Measurements from ENCODE around the gene LRRC49. TPM values are rescaled to one million over a fixed set of nuclear protein-coding genes. Genes with fewer than 3 reads are reported as not detected.
A peak's percentile ranks its signal among the peaks of the same experiment; 100 is the strongest.

LRRC49 gene
- total RNA-seq, 4 donors from 2014 or later: 2.7 to 6.0 (median 4.4) TPM; not detected in 1

DNA sequence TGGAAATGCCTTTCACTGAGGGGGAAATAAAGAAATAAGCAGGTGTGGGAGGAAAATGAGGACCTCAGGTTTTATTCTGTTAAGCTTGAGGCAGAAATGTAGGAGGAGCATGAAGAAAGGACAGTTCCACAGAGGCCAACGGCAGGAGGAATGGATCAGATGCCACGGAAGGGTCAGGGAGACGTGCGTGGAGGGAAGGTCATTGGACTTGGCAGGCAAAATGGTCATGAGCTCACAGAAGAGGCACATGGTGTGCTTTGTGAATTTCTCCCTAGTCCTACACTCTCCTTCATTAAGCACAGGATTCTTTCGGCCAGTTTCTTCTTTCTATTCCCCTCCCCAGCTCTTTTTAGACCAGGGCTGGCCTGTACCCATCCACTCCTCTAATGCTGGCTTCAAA is 190.2 kb downstream of the LRRC49 start:
- no peak for TF ChIP-seq POLR2A (IDR thresholded peaks at IDR 0.05)
- TF ChIP-seq, protein P1, sequence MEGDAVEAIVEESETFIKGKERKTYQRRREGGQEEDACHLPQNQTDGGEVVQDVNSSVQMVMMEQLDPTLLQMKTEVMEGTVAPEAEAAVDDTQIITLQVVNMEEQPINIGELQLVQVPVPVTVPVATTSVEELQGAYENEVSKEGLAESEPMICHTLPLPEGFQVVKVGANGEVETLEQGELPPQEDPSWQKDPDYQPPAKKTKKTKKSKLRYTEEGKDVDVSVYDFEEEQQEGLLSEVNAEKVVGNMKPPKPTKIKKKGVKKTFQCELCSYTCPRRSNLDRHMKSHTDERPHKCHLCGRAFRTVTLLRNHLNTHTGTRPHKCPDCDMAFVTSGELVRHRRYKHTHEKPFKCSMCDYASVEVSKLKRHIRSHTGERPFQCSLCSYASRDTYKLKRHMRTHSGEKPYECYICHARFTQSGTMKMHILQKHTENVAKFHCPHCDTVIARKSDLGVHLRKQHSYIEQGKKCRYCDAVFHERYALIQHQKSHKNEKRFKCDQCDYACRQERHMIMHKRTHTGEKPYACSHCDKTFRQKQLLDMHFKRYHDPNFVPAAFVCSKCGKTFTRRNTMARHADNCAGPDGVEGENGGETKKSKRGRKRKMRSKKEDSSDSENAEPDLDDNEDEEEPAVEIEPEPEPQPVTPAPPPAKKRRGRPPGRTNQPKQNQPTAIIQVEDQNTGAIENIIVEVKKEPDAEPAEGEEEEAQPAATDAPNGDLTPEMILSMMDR (IDR thresholded peaks at IDR 0.05): no peak

DNA sequence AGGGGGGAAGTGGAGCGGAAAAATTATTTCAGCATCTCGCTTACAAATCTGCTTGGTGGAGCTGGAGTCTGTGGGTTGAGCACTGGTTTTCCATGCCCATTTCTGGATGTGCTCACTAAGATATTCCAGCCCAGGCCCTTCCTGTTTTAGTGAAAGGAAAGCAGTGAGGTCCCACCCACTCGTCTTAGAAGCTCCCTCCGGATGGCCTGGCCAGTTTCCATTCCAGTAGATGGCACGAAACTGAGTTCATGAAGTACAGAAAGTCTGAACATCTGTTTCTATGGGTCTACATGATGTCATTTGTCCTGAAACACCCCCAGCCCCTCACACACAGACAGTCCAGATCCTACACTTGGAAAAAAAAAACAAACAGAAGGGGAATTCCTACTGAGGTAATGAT is 190.7 kb downstream of the LRRC49 start:
- Histone ChIP-seq H3K27ac (peak overlapping the region in 1 of 4 donors; percentile 12), H3K9me3 (no peaks in the 10 kb centered on the region), H3K4me3 (no peak overlapping the region), H3K4me1 (peaks cover 0 to 8% (median 0%) of the 10 kb centered on the region in 4 donors), H3K36me3 (no peaks in the 10 kb centered on the region), H3K27me3 (no peaks in the 10 kb centered on the region)
- no peak for DNase-seq
- TF ChIP-seq POLR2A (IDR thresholded peaks at IDR 0.05): no peak
- TF ChIP-seq, protein P1 (IDR thresholded peaks at IDR 0.05): no peak

More for the DNA sequence above, 190.2 kb downstream of the LRRC49 start:
- Histone ChIP-seq H3K36me3 (no peaks in the 10 kb centered on the region), H3K9me3 (no peaks in the 10 kb centered on the region), H3K27me3 (no peaks in the 10 kb centered on the region), H3K27ac (peak overlapping the region in 1 of 4 donors; percentile 12), H3K4me3 (no peak overlapping the region), H3K4me1 (peaks cover 0 to 8% (median 0%) of the 10 kb centered on the region in 4 donors)
- DNase-seq: no peak

DNA sequence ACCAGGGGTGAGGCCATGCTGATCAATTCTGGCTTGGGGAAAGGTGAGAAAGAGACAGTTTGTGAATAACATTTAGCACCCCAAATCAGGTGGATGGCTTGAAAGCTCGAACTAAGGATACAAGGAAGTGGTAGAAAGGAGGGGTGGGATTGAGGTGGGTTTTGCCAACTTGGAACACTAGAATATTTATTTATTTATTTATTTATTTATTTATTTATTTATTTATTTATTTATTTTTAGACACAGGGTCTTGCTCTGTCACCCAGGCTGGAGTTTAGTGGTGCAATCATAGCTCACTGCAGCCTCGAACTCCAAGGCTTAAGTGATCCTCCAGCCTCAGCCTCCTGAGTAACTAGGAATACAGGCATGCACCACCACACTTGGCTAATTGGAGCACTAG is 191.6 kb downstream of the LRRC49 start:
- Histone ChIP-seq H3K9me3 (no peaks in the 10 kb centered on the region), H3K27me3 (no peaks in the 10 kb centered on the region), H3K36me3 (no peaks in the 10 kb centered on the region), H3K27ac (no peak overlapping the region), H3K4me3 (no peak overlapping the region), H3K4me1 (peaks cover 0 to 7% (median 0%) of the 10 kb centered on the region in 4 donors)
- DNase-seq: no peak
- TF ChIP-seq POLR2A (IDR thresholded peaks at IDR 0.05): no peak
- TF ChIP-seq, protein P1 (IDR thresholded peaks at IDR 0.05): no peak

DNA sequence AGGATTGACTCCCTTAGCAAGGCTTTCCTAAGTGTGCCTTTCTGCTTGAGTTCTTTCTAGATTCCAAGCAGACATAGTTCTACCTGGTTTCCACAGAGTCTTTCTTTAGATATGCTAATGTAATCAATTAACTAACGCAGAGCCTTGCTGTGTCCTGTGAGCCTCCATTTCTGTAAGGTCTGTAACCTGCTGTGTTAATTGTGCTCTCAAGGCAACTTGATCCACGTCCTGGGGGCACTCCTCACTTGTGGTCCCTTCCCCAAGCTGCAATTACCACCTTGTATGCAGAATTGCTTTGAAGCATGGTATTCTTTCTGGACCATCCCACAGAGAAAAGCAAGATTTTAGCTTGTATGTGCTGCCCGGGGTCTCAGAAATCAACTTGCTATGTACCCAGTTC is 193.2 kb downstream of the LRRC49 start:
- Histone ChIP-seq H3K4me3 (no peak overlapping the region), H3K36me3 (no peaks in the 10 kb centered on the region), H3K9me3 (no peaks in the 10 kb centered on the region), H3K27me3 (no peaks in the 10 kb centered on the region), H3K4me1 (no peaks in the 10 kb centered on the region), H3K27ac (no peak overlapping the region)
- DNase-seq: no peak
- TF ChIP-seq, protein P1 (IDR thresholded peaks at IDR 0.05): no peak
- no peak for TF ChIP-seq POLR2A (IDR thresholded peaks at IDR 0.05)

DNA sequence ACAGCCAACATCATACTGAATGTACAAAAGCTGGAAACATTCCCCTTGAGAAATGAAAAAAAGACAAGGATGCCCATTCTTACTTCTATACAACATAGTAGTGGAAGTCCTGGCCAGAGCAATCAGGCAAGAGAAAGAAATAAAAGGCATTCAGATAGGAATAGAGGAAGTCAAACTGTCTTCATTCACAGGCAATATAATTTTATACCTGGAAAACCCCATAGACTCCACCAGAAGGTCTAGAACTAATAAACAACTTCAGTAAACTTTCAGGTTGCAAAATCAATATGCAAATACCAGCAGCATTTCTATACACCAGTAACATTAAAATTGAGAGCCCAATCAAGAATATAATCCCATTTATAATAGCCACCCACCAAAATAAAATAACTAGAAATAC is 195.5 kb downstream of the LRRC49 start:
- H3K27me3 ChIP-seq: no peaks in the 10 kb centered on the region
- H3K9me3 ChIP-seq: no peaks in the 10 kb centered on the region
- no peak for DNase-seq
- TF ChIP-seq, protein P1 (IDR thresholded peaks at IDR 0.05): no peak
- no peak for TF ChIP-seq POLR2A (IDR thresholded peaks at IDR 0.05)
- H3K4me3 ChIP-seq: no peak overlapping the region
- no peaks in the 10 kb centered on the region for H3K36me3 ChIP-seq
- no peak overlapping the region for H3K27ac ChIP-seq
- H3K4me1 ChIP-seq: no peaks in the 10 kb centered on the region

DNA sequence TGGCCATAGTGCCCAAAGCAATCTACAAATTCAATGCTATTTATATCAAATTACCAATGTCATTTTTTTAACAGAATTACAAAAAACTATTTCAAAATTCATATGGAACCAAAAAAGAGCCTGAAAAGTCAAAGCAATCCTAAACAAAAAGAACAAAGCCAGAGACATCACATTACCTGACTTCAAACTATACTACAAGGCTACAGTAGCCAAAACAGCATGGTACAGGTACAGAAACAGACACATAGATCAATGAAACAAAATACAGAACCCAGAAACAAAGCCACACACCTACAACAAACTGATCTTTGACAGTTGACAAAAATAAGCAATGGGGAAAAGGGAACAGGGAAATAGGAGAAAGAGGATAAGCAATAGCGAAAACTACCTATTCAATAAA is 196.1 kb downstream of the LRRC49 start:
- Histone ChIP-seq H3K27ac (no peak overlapping the region), H3K27me3 (no peaks in the 10 kb centered on the region), H3K4me3 (no peak overlapping the region), H3K9me3 (no peaks in the 10 kb centered on the region), H3K36me3 (no peaks in the 10 kb centered on the region), H3K4me1 (no peaks in the 10 kb centered on the region)
- DNase-seq: no peak
- TF ChIP-seq POLR2A (IDR thresholded peaks at IDR 0.05): no peak
- TF ChIP-seq, protein P1 (IDR thresholded peaks at IDR 0.05): no peak

Data from Peyer's patch (tissue), 4 donors.